Bone marrow (tissue), 2 donors: Measurements from ENCODE around the gene CFAP107.
"Not testable (repeated sequence)": the region's sequence is repeated elsewhere in the genome, so short reads cannot be mapped to it uniquely, and the experiment has no call there.

Source experiments
- DNase-seq, 2 donors: peaks; one replicate each; lab custom pipeline; 2025; lab: John Stamatoyannopoulos, UW

Gene CFAP107

DNA sequence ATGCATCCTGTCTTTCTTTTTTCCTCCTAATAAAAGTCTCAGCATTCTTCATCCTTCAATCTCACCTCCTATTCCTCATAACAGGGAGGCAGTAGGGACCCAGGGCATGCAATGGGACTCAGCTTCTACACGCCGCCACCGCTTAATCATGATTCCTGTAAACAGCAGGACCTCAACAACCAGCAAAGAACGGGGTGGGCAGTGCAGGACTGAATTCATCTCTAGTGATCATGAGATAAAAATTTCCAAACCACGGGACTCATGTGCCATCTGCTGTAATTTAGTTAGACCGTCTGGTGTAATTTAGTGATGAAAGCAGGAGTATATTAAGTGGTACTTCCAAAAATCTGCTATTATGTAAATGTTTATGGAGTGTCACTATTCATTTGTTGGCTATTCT is 32.9 kb downstream of the CFAP107 start:
- no peak for DNase-seq

- not testable (repeated sequence) for DNase-seq
Observed at GRCh38 chr1:12781488-12781887, 35.5 kb downstream of the CFAP107 start.

- DNase-seq = not testable (repeated sequence)
Observed at GRCh38 chr1:12783783-12784182, 37.8 kb downstream of the CFAP107 start.

DNA sequence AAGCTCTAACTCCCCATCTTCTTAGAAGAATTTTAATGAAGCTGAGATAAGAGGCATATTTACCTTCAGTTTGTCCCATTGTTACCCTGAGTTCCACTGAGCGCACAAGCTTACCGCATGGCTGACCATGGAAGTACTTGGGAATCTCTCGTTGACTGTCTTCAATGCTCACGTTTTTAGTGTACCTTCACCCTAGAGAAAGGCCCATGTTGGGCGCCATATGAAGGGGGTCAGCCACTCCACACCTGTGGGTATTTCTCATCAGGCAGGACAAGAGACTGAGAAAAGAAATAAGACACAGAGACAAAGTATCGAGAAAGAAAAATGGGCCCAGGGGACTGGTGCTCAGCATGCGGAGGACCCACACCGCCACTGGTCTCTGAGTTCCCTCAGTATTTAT is 38.7 kb downstream of the CFAP107 start:
- not testable (repeated sequence) for DNase-seq

- DNase-seq = not testable (repeated sequence)
Observed at GRCh38 chr1:12791097-12791496, 45.1 kb downstream of the CFAP107 start, which contains the start of gene PRAMEF1. TSS of gene PRAMEF1 (plus strand) at chr1:12791397. CDS start at chr1:12793228, 1,831 bp downstream.

GRCh38 chr1:12798911-12799310 is 52.9 kb downstream of the CFAP107 start:
- DNase-seq = no peak

DNA sequence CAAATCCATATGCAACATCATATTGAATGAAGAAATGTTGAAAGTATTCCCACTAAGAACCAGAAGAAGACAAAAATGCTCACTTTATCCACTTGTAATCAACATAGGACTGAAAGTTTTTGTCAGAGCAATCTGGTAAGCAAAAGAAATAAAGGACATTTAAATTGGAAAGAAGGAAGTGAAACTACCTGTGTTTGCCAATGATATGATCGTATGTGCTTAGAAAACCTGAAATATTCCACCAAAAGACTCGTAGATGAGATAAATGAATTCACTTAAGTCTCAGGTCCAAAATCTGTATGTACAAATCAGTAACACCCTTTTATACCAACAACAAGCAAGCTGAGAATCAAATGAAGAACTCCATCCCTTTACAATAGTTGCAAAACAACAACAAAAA is 53.7 kb downstream of the CFAP107 start:
- DNase-seq = no peak

- DNase-seq = no peak
Observed at GRCh38 chr1:12809933-12810332, 63.9 kb downstream of the CFAP107 start.

DNA sequence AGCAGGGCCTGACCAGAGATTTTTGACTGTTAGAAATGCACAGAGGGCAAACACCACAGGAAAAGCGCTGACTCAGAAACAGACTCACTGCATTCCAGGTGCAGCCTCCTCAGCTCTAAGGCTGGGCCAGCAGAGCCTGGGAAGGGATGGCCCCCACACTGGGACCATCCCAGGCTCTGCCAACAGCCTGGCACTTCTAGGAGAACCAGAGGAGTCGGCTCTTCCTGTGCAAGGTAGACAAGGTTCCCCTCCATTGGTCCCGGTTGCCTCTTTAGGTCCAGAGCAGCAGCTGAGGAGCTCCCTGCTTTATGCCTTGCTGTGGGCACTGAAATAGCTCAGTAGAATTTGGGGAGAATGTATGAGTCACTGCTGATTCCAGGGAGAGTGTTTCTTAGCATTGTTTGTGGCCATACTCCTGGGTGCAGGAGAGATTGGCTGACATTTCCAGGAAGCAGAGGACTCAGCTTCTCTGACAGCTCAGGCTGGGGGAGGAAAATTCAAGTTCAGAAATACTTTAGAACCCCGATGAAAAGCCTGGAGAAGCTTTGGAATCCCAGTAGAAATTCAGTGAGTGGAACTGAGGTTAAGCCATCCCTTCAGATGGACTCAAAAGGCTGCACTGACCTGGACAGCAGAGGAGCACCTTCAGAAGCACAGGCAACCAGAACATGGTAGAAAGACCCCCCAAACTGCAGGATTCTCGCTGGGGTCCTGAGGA is 64.8 kb downstream of the CFAP107 start:
- no peak for DNase-seq

GRCh38 chr1:12811409-12811784 is 65.4 kb downstream of the CFAP107 start:
- DNase-seq = no peak
